K562 (cell line): Measurements from ENCODE around the gene MDM4. TPM values are rescaled to one million over a fixed set of nuclear protein-coding genes. Genes with fewer than 3 reads are reported as not detected.

Source experiments
- ARID2 ChIP-seq: fragments of 450-650 bp; IDR thresholded peaks from 2 replicates; pipeline ENCODE4 v1.6.1; 2017; ENCODE audit warnings: antibody characterized with exemption, mild to moderate bottlenecking
- ARID4B ChIP-seq: sonication (generic); formaldehyde crosslinking; IDR thresholded peaks from 2 replicates; pipeline ENCODE4 v1.8.0; 2022; ENCODE audit warnings: mild to moderate bottlenecking, missing genetic modification reagents
- C11orf30 ChIP-seq: fragments of 450-650 bp; IDR thresholded peaks from 2 replicates; pipeline ENCODE4 v1.6.1; 2016; ENCODE audit warnings: low read depth, mild to moderate bottlenecking
- CAMTA2 ChIP-seq: fragments of 250-450 bp; sonication (Bioruptor Pico); conservative IDR thresholded peaks from 2 replicates; pipeline ENCODE4 v1.5.1; 2022
- JUND ChIP-seq, 2 experiments: IDR thresholded peaks; 2 replicates in 1 of 2; 3 replicates in 1 of 2; pipeline ENCODE4 v1.6.1; 2011; ENCODE audit warnings: borderline replicate concordance in 2 of 2, low read depth in 2 of 2, low read length in 2 of 2, improper control_type of control experiment in 1 of 2, missing biosample characterization in 1 of 2, missing genetic modification characterization in 1 of 2, missing genetic modification reagents in 1 of 2
- MXI1 ChIP-seq: IDR thresholded peaks from 2 replicates; pipeline ENCODE4 v1.6.1; 2011; ENCODE audit warnings: low read depth, mild to moderate bottlenecking, improper control_type of control experiment, low read length
- NEUROD1 ChIP-seq: fragments of 150-350 bp; IDR thresholded peaks from 2 replicates; pipeline ENCODE4 v1.6.1; 2014; ENCODE audit warnings: borderline replicate concordance, low read length, low read depth; ENCODE audit not compliant: partially characterized antibody
- POLR2B ChIP-seq: fragments of 450-650 bp; IDR thresholded peaks from 2 replicates; pipeline ENCODE4 v1.6.1; 2018; ENCODE audit warnings: low read depth; ENCODE audit not compliant: partially characterized antibody
- RBM39 ChIP-seq: fragments of 200-400 bp; formaldehyde crosslinking; optimal IDR thresholded peaks from 2 replicates; pipeline ENCODE3; 2018; ENCODE audit warnings: low read depth, low read length
- SFPQ ChIP-seq: fragments of 200-400 bp; formaldehyde crosslinking; IDR thresholded peaks from 2 replicates; pipeline ENCODE4 v1.6.1; 2017; ENCODE audit warnings: mild to moderate bottlenecking, low read depth, low read length, moderate library complexity
- SMARCB1 ChIP-seq: IDR thresholded peaks from 2 replicates; pipeline ENCODE4 v1.6.1; 2011; ENCODE audit warnings: improper control_type of control experiment, low read depth; ENCODE audit not compliant: insufficient read length
- SUPT5H ChIP-seq: fragments of 450-650 bp; IDR thresholded peaks from 2 replicates; pipeline ENCODE4 v1.6.1; 2016
- TCFL5 ChIP-seq: fragments of 250-450 bp; sonication (Bioruptor Pico); conservative IDR thresholded peaks from 2 replicates; pipeline ENCODE4 v1.6.1; 2021; ENCODE audit warnings: mild to moderate bottlenecking, moderate library complexity, matching md5 sums
- TFAP4 ChIP-seq: sonication (generic); formaldehyde crosslinking; IDR thresholded peaks from 2 replicates; pipeline ENCODE4 v1.8.0; 2022; ENCODE audit warnings: missing genetic modification reagents, mild to moderate bottlenecking, moderate library complexity, borderline replicate concordance
- U2AF1 ChIP-seq: fragments of 200-400 bp; formaldehyde crosslinking; optimal IDR thresholded peaks from 2 replicates; pipeline ENCODE3; 2017; ENCODE audit warnings: mild to moderate bottlenecking, low read depth, low read length, moderate library complexity
- ZBTB43 ChIP-seq: sonication (generic); formaldehyde crosslinking; IDR thresholded peaks from 2 replicates; pipeline ENCODE4 v1.8.0; 2023; ENCODE audit warnings: mild to moderate bottlenecking, missing genetic modification reagents
- ZC3H4 ChIP-seq: sonication (generic); formaldehyde crosslinking; IDR thresholded peaks from 2 replicates; pipeline ENCODE4 v1.9.0; 2021; ENCODE audit warnings: missing genetic modification reagents, borderline replicate concordance
- polyA plus RNA-seq, 8 experiments: library from polyadenylated mRNA; depleted of rRNA in 4 of 8; stranded (reverse) in 5 of 8; unstranded in 3 of 8; fragments of >200 nt; fragmentation: Nextera tagmentation in 2 of 8; fragmentation: Illumina TruSeq in 1 of 8; extraction: Ambion mirVana in 2 of 8; extraction: Trizol in 1 of 8; gene quantifications; 2 replicates each; pipeline versions ENCODE4 v1.2.1 to v1.2.3, GENCODE V29; 2011 to 2014; ENCODE audit warnings: inconsistent platforms in 1 of 8, missing spikeins in 1 of 8
- total RNA-seq, 7 experiments: library from RNA; depleted of rRNA in 6 of 7; stranded (reverse); fragments of >200 nt in 6 of 7; fragmentation: Illumina TruSeq in 2 of 7; extraction: Trizol in 2 of 7; gene quantifications; 2 replicates each; pipeline versions ENCODE4 v1.2.1 to v1.2.3, GENCODE V29; 2011 to 2021; ENCODE audit warnings: low replicate concordance in 1 of 7

Gene MDM4
- total and polyA plus RNA-seq, 9 of the 15 experiments (the other 6 are each of a cell fraction or from before 2014, with no cell fraction given): 3.3 to 61.7 (median 21.2) TPM

- TF ChIP-seq TFAP4 (peak; percentile 16; the same call in 1 of the 2 replicates), C11orf30 (peak; percentile 72), SUPT5H (no peak), RBM39 (no peak), ARID2 (no peak), NEUROD1 (no peak), U2AF1 (no peak), SFPQ (no peak), TCFL5 (CRISPR knock-in tag) (no peak), POLR2B (no peak), ZC3H4 (no peak), MXI1 (no peak), ZBTB43 (CRISPR knock-in tag) (no peak), JUND (IDR thresholded peaks at IDR 0.05; ENCODE audit: borderline replicate concordance, low read depth, low read length) (peak; percentile 78), JUND (tag; IDR thresholded peaks at IDR 0.05; ENCODE audit: borderline replicate concordance, low read depth, low read length) (peak; percentile 60; the same call in 2 of the 3 replicates), ARID4B (CRISPR knock-in tag) (no peak), SMARCB1 (no peak), CAMTA2 (no peak)
Observed at GRCh38 chr1:204523605-204524215, 7.5 kb downstream of the MDM4 start (continued).
